D341Med (cell line): Measurements from ENCODE around the gene ARHGAP33.
"Not testable (repeated sequence)": the region's sequence is repeated elsewhere in the genome, so short reads cannot be mapped to it uniquely, and the experiment has no call there.

Source experiments
- DNase-seq: peaks from one replicate; pipeline ENCODE4 v3.0.0; 2012; ENCODE audit warnings: low spot score

The ARHGAP33 gene

GRCh38 chr19:35756377-35757230, 18.8 kb upstream of the ARHGAP33 start, which contains the start of gene HSPB6:
Gene HSPB6 (minus strand): TSS chr19:35757029. CDS start chr19:35757008, 21 bp downstream.
- DNase-seq = no peak

- peak; percentile 59 for DNase-seq
These were observed 18.1 kb upstream of the ARHGAP33 start for GRCh38 chr19:35757231-35757748.

GRCh38 chr19:35757749-35758608, 17.4 kb upstream of the ARHGAP33 start, which contains the start of gene PROSER3:
Gene PROSER3 (plus strand): TSS chr19:35758176. CDS start chr19:35758216, 40 bp downstream.
- peak; percentile 97 for DNase-seq

GRCh38 chr19:35759697-35760096, 15.7 kb upstream of the ARHGAP33 start:
- no peak for DNase-seq

GRCh38 chr19:35760711-35761349, 14.5 kb upstream of the ARHGAP33 start:
- DNase-seq = no peak

GRCh38 chr19:35764432-35765315, 10.7 kb upstream of the ARHGAP33 start:
- DNase-seq = no peak

- DNase-seq = no peak
These were observed 8.7 kb upstream of the ARHGAP33 start for GRCh38 chr19:35766571-35767104.

GRCh38 chr19:35767288-35768081, 7.9 kb upstream of the ARHGAP33 start:
- DNase-seq = no peak

GRCh38 chr19:35768082-35768421, 7.3 kb upstream of the ARHGAP33 start:
- no peak for DNase-seq

- DNase-seq = not testable (repeated sequence)
These were observed 3.0 kb upstream of the ARHGAP33 start for GRCh38 chr19:35772362-35772761.

GRCh38 chr19:35773020-35773806, 2.2 kb upstream of the ARHGAP33 start:
- DNase-seq = no peak

GRCh38 chr19:35774274-35775045, 904 bp upstream of the ARHGAP33 start:
- DNase-seq = no peak

GRCh38 chr19:35775046-35775297, 392 bp upstream of the ARHGAP33 start:
- DNase-seq = no peak

- no peak for DNase-seq
These were observed 881 bp downstream of the ARHGAP33 start for GRCh38 chr19:35776102-35776788.

GRCh38 chr19:35777086-35777841, 1.9 kb downstream of the ARHGAP33 start:
- no peak for DNase-seq

GRCh38 chr19:35777961-35778360, 2.6 kb downstream of the ARHGAP33 start:
- DNase-seq = no peak

GRCh38 chr19:35779033-35779432, 3.7 kb downstream of the ARHGAP33 start:
- no peak for DNase-seq
